Smooth muscle cell (in vitro differentiated cells): ENCODE results near the gene SNF8. TPM values are rescaled to one million over a fixed set of nuclear protein-coding genes. Genes with fewer than 3 reads are reported as not detected.
A peak's percentile ranks its signal among the peaks of the same experiment; 100 is the strongest.

Experiments used
- DNase-seq: peaks from one replicate; lab custom pipeline; 2025; ENCODE audit not compliant: unreplicated experiment; lab: John Stamatoyannopoulos, UW
- H2AFZ ChIP-seq: fragments of 200-600 bp; sonication (generic); 2 replicates; pipeline ENCODE4 v1.6.0; 2016; ENCODE audit warnings: antibody characterized with exemption, low read depth, mild to moderate bottlenecking
- H3F3A ChIP-seq: fragments of 200-600 bp; sonication (generic); 2 replicates; pipeline ENCODE4 v1.6.0; 2017; ENCODE audit warnings: antibody characterized with exemption, low read depth
- H3K27ac ChIP-seq: fragments of 200-600 bp; sonication (generic); 2 replicates; pipeline ENCODE4 v1.5.1; 2016; ENCODE audit warnings: low read depth, mild to moderate bottlenecking
- H3K27me3 ChIP-seq: fragments of 200-600 bp; sonication (generic); 2 replicates; pipeline ENCODE4 v1.6.1; 2016; ENCODE audit warnings: low read depth, mild to moderate bottlenecking
- H3K36me3 ChIP-seq: fragments of 200-600 bp; sonication (generic); 2 replicates; pipeline ENCODE4 v1.5.1; 2016; ENCODE audit warnings: low read depth
- H3K4me1 ChIP-seq: fragments of 200-600 bp; sonication (generic); 2 replicates; pipeline ENCODE4 v1.5.1; 2016; ENCODE audit warnings: low read depth
- H3K4me2 ChIP-seq: fragments of 200-600 bp; sonication (generic); 2 replicates; pipeline ENCODE4 v1.6.0; 2016; ENCODE audit warnings: mild to moderate bottlenecking
- H3K4me3 ChIP-seq: fragments of 200-600 bp; sonication (generic); 2 replicates; pipeline ENCODE4 v1.5.1; 2016; ENCODE audit warnings: mild to moderate bottlenecking
- H3K79me2 ChIP-seq: fragments of 200-600 bp; sonication (generic); 2 replicates; pipeline ENCODE4 v1.6.0; 2016; ENCODE audit warnings: low read depth, mild to moderate bottlenecking
- H3K9ac ChIP-seq: fragments of 200-600 bp; sonication (generic); 2 replicates; pipeline ENCODE4 v1.6.0; 2016; ENCODE audit warnings: low read depth
- H3K9me3 ChIP-seq: fragments of 200-600 bp; sonication (generic); replicated peaks from 2 replicates; pipeline ENCODE4 v1.5.1; 2016; ENCODE audit warnings: low read depth
- H4K20me1 ChIP-seq: fragments of 200-600 bp; sonication (generic); 2 replicates; pipeline ENCODE4 v1.6.0; 2016; ENCODE audit warnings: low read depth
- CTCF ChIP-seq: fragments of 200-600 bp; sonication (generic); IDR thresholded peaks from 2 replicates; pipeline ENCODE4 v1.5.1; 2017; ENCODE audit warnings: borderline replicate concordance, mild to moderate bottlenecking, antibody characterized with exemption; ENCODE audit not compliant: insufficient read depth, poor library complexity, severe bottlenecking
- WGBS: methylation state at CpG from one replicate; pipeline ENCODE4 v1.1.7; 2016; ENCODE audit warnings: low lambda C conversion rate; 5-methylcytosine and 5-hydroxymethylcytosine counted together
- polyA plus RNA-seq: library from polyadenylated mRNA; unstranded; fragments of >200 nt; fragmentation: Nextera tagmentation; extraction: Ambion mirVana; gene quantifications from 2 replicates; pipeline ENCODE4 v1.2.1, GENCODE V29; 2016
- total RNA-seq: library from RNA; depleted of rRNA; stranded (reverse); fragments of >200 nt; gene quantifications from 2 replicates; pipeline ENCODE4 v1.2.3, GENCODE V29; 2014

SNF8 gene
- total and polyA plus RNA-seq, 2 experiments from 2014 or later = 69.6 to 260 TPM

- H3K4me3 ChIP-seq = no peak overlapping the region
- no peaks in the 10 kb centered on the region for H3K9me3 ChIP-seq
- no peak for TF ChIP-seq CTCF
- peak overlapping the region; percentile 29 for H2AFZ ChIP-seq
- no peaks in the 10 kb centered on the region for H3K27me3 ChIP-seq
- no peak for DNase-seq
- no peaks in the 10 kb centered on the region for H3F3A ChIP-seq
- peaks cover 39% of the 10 kb centered on the region for H3K79me2 ChIP-seq
- H3K4me1 ChIP-seq = peaks cover 47% of the 10 kb centered on the region
- H3K36me3 ChIP-seq = no peaks in the 10 kb centered on the region
- H3K4me2 ChIP-seq = peak overlapping the region; percentile 75
- no peaks in the 10 kb centered on the region for H4K20me1 ChIP-seq
- H3K27ac ChIP-seq = peak overlapping the region; percentile 28
- 20% methylated on average over 2 of the region's 2 CpGs for WGBS
- peak overlapping the region; percentile 5 for H3K9ac ChIP-seq
Measured at GRCh38 chr17:48992444-48992843, 47.8 kb upstream of the SNF8 start.

- no peaks in the 10 kb centered on the region for H3K36me3 ChIP-seq
- 0% methylated on average over 1 of the region's 2 CpGs for WGBS
- H3K4me2 ChIP-seq = peak overlapping the region; percentile 75
- peaks cover 47% of the 10 kb centered on the region for H3K4me1 ChIP-seq
- peak overlapping the region; percentile 57 for H3K9ac ChIP-seq
- H3K27ac ChIP-seq = peak overlapping the region; percentile 9
- peak overlapping the region; percentile 87 for H2AFZ ChIP-seq
- no peak for DNase-seq
- no peaks in the 10 kb centered on the region for H3K27me3 ChIP-seq
- H3K4me3 ChIP-seq = peak overlapping the region; percentile 23
- TF ChIP-seq CTCF = no peak
- H3F3A ChIP-seq = no peaks in the 10 kb centered on the region
- no peaks in the 10 kb centered on the region for H4K20me1 ChIP-seq
- peaks cover 32% of the 10 kb centered on the region for H3K79me2 ChIP-seq
- H3K9me3 ChIP-seq = no peaks in the 10 kb centered on the region
Measured at GRCh38 chr17:48990882-48991357, 46.3 kb upstream of the SNF8 start.

DNA sequence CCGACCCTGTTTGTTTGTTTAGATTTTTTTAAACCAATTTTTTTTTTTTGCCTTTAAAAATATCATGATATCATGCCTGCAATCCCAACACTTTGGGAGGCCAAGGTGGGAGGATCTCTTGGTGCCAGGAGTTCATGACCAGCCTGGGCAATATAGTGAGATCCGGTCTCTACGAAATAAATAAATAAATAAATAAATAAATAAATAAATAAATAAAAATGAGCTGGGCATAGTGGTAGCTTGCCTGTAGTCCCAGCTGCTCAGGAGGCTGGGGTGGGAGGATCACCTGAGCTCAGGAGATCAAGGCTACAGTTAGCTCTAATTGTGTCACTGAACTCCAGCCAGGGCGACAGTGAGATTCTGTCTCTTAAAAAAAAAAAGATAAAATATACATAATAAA is 44.5 kb upstream of the SNF8 start:
- H3K36me3 ChIP-seq = no peaks in the 10 kb centered on the region
- H3K27me3 ChIP-seq = no peaks in the 10 kb centered on the region
- over 99% methylated on average over 4 of the region's 4 CpGs for WGBS
- H3K79me2 ChIP-seq = peaks cover 25% of the 10 kb centered on the region
- no peak overlapping the region for H3K27ac ChIP-seq
- H3K4me3 ChIP-seq = no peak overlapping the region
- DNase-seq = no peak
- H2AFZ ChIP-seq = no peak overlapping the region
- H3K9ac ChIP-seq = no peak overlapping the region
- H4K20me1 ChIP-seq = no peaks in the 10 kb centered on the region
- H3F3A ChIP-seq = no peaks in the 10 kb centered on the region
- TF ChIP-seq CTCF = no peak
- H3K4me2 ChIP-seq = no peak overlapping the region
- no peaks in the 10 kb centered on the region for H3K9me3 ChIP-seq
- peaks cover 37% of the 10 kb centered on the region for H3K4me1 ChIP-seq

- Histone ChIP-seq H3K79me2 (no peaks in the 10 kb centered on the region), H3K4me2 (peak overlapping the region; percentile 22), H3K9ac (no peak overlapping the region), H3F3A (no peaks in the 10 kb centered on the region), H3K4me1 (peaks cover 2% of the 10 kb centered on the region), H3K27ac (peak overlapping the region; percentile 24), H3K36me3 (no peaks in the 10 kb centered on the region), H2AFZ (peak overlapping the region; percentile 30), H4K20me1 (no peaks in the 10 kb centered on the region), H3K27me3 (no peaks in the 10 kb centered on the region), H3K9me3 (no peaks in the 10 kb centered on the region), H3K4me3 (no peak overlapping the region)
- 67% methylated on average over 13 of the region's 13 CpGs for WGBS
- no peak for TF ChIP-seq CTCF
- no peak for DNase-seq
Measured at GRCh38 chr17:48985436-48986245, 41.0 kb upstream of the SNF8 start.
